Stimulated activated CD4-positive, alpha-beta T cell treated with anti-CD3 and anti-CD28 coated beads, Interleukin-2, amount 100 ng/mL, for 4 hours (primary cell): ENCODE measurements around the gene TRAK2.

ENCODE experiments used
- DNase-seq: peaks from one replicate; pipeline ENCODE4 v3.0.0-alpha.2; 2020; ENCODE audit warnings: low read depth

TRAK2 gene

DNA sequence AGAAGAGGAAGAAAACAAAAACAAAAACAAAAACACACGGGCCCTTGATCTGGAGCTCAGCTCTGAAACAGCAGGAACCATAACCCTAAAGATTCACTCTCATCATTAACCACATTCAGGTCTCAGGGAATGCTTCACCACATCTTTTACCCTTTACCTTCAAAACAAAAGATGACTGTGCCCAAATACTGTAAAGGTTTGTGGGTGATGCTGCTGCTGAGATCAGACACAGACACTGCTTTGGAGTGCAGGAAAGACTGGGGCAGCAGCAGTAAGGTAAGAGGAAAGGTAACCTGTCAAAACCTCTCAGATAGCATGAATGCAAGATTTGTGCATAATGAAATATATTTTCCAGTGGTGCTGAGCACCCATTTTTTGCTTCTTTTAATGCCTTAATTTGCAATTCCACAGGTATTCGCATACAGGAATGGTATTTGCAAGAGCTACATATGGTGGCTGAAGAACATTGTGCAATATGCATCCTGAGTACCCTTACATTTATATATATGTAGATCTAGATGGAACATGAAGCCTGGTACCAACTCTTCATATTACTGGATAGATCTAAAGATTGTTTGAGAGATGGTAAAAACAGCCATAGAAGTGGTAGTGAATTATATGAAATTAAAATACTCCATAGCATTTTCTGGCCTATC is 90.1 kb downstream of the TRAK2 start:
- DNase-seq, result no peak

DNA sequence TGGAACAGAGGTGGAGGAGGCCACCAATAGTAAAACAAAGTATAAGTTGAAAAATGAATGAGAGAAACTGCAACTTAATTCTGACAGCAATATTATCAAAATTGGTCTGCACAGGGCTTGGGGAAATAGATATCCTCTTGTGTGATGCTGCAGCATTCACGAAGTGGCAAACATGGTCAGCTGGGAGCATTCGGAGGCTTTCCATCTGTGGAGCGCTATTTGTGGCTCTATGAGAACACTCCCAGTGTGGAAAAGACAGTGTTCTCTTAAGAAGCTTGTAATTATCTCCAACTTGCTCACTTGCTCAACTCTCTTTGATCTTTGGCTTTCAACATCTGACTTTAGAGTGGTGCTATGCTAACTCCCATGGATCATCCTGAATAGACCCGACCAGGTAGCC is 91.0 kb downstream of the TRAK2 start:
- DNase-seq, result no peak

GRCh38 chr2:201358684-201359083 is 92.6 kb downstream of the TRAK2 start:
- no peak for DNase-seq

- no peak for DNase-seq
These were observed 94.0 kb downstream of the TRAK2 start, which contains the start of gene FLACC1 for GRCh38 chr2:201357221-201357620. Gene FLACC1 (minus strand): TSS chr2:201357345. CDS start chr2:201351404, 5,941 bp downstream.

GRCh38 chr2:201353116-201353515 is 98.1 kb downstream of the TRAK2 start:
- no peak for DNase-seq

DNA sequence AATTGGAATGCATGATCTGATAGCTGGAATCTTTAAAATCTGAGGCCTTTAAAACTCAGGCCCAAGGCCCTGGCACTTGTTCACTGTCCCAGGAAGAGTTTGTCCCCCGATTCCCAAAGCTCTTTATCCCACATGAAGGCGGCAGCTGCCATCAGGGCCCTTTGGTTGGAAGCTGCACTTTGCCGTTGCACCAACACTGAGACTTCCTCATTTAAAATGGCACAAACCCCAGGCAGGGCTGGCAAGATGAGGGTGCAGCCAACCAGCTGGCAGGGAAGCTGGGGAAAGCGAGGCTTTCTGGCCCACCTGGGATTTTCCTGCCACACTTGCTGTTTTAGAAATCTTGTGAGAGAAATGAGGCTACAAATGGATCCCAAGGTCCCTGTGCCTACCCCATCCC is 100.4 kb downstream of the TRAK2 start:
- no peak for DNase-seq

DNA sequence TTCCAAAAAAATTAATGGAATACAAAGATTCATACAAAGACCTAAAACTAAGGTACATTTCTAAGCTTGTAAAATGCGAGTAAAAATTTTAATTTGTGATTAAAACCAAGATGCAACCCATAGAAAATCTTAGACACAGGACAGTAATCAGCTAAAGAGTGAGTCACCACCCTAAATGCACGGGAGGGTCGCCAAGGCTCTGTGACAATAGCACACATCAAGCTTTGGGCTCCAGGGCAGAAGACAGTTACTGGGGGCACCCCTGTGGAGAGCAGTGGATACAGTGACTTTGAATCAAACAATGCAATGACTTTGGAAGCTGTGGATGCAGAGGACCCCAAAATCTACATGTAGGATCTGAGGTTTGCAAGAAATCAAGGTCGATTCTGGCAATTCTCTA is 101.7 kb downstream of the TRAK2 start:
- DNase-seq, result no peak

GRCh38 chr2:201348758-201349157 is 102.5 kb downstream of the TRAK2 start:
- no peak for DNase-seq

DNA sequence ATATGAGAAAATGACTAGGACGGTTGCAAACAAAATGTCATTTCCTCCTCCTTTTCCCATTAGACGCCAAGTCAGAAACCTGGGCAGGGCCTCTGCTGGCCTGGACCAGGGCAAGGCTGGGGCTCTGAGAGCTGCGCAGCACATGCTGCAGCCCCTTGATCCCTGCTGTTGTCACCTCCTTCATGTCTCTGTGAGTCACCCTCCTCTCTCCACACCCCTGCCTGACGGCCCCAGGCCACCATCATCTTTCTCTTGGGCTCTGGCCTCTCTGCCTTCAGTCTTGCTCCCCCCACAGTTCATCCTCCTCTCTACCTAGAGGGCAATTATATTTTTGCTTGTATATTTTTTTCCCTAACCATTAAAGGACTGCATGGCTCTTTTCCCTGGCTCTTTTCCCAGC is 104.1 kb downstream of the TRAK2 start:
- no peak for DNase-seq

- DNase-seq, result no peak
These were observed 105.5 kb downstream of the TRAK2 start for GRCh38 chr2:201345625-201346213.

DNA sequence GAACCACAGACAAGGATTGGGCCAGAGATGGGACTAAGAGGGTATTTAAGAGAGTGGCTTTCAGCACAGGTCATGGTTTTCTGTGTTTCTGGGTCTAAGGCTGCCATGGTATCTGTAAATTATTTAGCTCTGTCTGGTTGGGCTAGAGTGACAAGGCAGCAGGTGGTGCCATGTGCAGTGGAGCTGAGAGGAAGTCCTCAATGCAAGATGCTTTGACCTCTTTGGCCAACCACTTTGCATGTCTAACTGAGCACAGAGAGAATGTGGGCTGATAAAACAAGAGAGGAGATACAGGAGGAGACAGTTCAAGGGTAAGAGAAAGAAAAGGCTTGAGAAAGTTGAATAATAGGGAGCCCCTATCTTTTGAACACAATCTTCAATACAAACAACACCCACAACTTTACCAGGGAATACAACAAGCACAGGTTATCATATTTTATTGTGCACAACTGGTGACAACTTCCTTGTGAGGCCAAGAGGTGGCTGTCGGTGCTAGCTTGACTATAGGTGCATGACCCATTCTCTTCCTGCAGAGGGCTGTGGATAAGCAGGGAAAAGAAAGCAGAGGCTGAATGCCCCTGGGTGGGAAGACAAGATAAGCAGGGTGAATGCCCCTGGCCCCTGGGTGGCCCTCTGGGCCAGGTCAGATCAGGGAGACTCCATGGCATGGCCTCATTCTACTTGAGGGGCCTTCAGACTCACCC is 106.4 kb downstream of the TRAK2 start:
- DNase-seq, result no peak

- DNase-seq, result no peak
These were observed 107.7 kb downstream of the TRAK2 start for GRCh38 chr2:201343559-201343958.

DNA sequence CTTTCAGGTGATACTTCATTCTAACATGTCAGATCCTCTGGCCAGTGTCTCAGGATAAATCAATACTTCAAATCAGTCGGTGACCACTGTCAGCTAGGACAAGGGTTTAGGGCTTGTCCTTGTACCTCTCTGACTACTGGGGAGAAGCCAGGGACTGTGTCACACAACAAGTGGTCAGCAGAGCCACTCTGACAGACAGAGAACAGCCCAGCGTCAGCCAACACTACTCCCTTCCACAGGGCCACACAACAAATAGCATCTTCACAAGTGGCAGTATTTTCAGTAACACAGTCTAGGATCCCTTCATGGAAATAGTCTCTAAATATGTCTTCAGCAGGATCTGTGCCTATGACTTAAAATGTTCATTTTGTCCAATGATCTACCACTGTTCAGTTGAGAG is 108.3 kb downstream of the TRAK2 start:
- no peak for DNase-seq

- DNase-seq, result no peak
These were observed 121.8 kb downstream of the TRAK2 start for GRCh38 chr2:201329409-201329808.

DNA sequence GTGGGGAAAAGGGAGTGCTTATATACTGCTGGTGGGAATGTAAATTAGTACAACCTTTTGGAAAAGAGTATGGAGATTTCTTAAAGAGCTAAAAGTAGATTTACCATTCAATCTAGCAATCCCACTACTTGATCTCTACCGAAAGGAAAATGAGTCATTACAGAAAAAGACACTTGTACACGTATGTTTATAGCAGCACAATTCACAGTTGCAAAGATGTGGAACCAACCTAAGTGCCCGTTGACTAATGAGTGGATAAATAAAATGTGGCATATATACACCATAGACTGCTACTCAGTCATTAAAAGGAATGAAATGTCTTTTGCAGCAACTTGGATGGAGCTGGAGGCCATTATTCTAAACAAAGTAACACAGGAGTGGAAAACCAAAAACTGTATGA is 123.6 kb downstream of the TRAK2 start:
- no peak for DNase-seq
